ACHN (cell line): ENCODE data around the gene IDH3B.

Experiments
- DNase-seq: peaks from one replicate; pipeline ENCODE4 v3.0.0-alpha.2; 2015
- in situ Hi-C: cut with HindIII; loops from 2 replicates; pipeline ENCODE4 v1.10.0; 2017; ENCODE audit warnings: low sequenced_read_pairs, low pct_ligation_motif_present, low pct_unique_long_range_greater_than_20kb

Gene IDH3B

DNA sequence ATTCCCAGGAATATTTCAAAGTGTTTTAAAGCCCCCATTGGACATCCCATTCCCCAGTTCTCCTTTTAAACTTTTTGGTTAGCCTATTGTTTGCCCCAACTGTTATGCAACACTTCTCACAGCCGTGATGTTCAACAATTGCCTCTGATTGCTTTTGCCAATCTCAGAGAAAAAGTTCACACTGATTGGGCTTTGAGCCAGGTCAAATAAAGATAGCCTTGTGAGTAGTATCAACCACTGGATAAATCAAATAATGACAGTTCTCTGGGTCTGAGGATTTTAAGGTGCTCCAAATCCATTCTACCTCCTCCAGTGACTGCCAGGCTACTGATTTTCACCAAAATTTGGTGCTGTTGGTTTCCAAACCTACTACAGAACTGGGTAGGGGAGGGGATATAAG is 30.6 kb downstream of the IDH3B start:
- DNase-seq = no peak
- in situ Hi-C loops = no loop called here

DNA sequence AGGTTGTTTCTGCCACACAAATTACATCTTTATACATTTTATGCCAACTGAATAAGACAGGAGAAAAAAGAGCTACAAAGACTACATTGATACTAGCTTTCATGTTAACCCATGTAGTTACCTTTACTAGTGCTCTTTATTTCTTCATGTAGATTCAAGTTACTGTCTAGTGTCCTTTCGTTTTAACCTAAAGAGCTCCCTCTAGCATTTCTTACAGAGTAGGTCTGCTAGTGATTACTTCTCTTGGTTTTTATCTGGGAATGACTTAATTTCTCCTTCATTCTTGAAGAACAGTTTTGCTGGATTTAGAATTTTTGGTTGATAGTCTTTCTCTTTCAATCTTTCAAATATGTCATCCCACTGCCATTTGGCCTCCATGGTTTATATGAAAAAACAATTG is 32.8 kb downstream of the IDH3B start:
- DNase-seq = peak; percentile 43
- in situ Hi-C loops = no loop called here

GRCh38 chr20:2626853-2627541 is 37.0 kb downstream of the IDH3B start:
- in situ Hi-C loops = no loop called here
- DNase-seq = peak; percentile 97

DNA sequence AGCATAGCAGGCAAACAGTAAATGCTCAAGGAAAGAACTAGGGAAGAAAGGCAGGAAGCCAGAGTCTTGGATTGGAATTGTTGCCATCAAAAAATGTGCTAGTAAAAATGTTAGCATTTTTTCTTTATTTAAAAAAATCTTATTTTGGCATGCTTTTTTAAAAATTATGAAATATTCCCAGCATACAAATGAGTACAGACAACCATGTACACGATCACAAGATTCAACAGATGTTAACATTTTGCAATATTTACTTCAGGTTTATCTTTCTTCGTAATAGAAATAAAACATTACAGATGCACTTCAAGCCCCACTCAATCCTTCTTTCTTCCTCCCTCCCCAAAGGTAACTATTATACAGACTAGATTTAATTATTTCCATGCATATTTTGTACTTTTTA is 39.0 kb downstream of the IDH3B start:
- in situ Hi-C loops = no loop called here
- no peak for DNase-seq

DNA sequence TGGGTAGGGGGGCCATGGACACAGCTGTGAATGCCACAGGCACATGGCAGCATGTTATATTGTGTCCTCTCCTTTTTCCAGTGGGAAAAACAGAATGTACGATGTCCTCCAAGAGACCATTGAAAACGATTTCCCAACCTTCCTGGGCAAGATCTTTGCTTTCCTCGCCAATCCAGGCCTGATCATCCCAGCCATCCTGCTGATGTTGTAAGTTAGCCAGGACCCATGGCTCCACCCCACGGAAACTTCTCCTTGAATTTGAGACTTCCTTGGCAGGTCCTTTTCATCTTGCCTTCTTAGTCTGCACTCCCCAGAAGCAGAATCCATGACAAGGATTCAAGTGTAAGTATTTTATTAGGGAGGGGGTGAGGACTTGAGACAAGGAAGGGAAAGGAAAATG is 39.8 kb downstream of the IDH3B start:
- in situ Hi-C loops = no loop called here
- no peak for DNase-seq

GRCh38 chr20:2619961-2620595 is 43.9 kb downstream of the IDH3B start:
- DNase-seq = peak; percentile 64
- in situ Hi-C loops = no loop called here

DNA sequence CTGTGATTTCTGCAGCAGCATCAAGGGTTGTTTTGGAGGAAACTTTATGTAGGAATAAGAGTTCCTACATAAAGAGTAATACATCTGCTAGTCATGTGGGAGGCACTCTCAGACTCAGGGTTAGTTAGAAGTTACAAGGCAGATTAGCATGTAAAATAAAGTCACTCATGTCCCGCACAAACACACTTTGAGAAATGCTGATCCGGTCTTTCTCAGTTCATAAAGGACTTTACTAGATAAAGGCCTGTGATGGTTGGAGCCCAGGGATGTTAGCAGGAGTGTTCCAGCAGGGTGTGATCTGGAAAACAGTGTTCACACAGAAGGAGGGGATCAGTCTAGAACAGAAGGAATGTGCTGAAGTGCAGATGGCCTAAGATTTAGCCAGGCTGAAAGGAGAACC is 44.7 kb downstream of the IDH3B start:
- DNase-seq = no peak
- in situ Hi-C loops = no loop called here

DNA sequence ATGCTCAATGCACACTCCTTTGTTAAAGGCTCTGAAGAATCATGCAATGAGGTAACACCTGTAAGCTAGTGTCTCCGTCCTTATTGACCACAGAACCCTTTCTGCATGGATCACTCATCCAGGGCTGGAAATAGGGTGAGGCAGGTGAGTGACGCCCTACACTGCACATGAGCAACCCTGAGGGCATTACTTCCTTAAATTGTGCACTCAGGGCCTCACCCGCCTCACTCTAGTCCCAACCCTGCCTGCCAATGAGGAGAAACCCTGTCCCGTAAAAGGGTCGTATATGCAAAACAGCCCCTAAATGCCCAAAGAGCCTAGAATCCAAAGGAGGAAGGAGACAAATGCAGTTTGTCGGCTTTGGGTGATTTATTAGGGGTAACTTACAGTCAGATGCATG is 45.2 kb downstream of the IDH3B start:
- in situ Hi-C loops = no loop called here
- no peak for DNase-seq

GRCh38 chr20:2617099-2617714 is 46.8 kb downstream of the IDH3B start:
- in situ Hi-C loops = no loop called here
- no peak for DNase-seq

- in situ Hi-C loops = no loop called here
- no peak for DNase-seq
Measured at GRCh38 chr20:2616634-2617033, 47.4 kb downstream of the IDH3B start.

GRCh38 chr20:2612073-2612472 is 51.9 kb downstream of the IDH3B start:
- DNase-seq = no peak
- in situ Hi-C loops = no loop called here

DNA sequence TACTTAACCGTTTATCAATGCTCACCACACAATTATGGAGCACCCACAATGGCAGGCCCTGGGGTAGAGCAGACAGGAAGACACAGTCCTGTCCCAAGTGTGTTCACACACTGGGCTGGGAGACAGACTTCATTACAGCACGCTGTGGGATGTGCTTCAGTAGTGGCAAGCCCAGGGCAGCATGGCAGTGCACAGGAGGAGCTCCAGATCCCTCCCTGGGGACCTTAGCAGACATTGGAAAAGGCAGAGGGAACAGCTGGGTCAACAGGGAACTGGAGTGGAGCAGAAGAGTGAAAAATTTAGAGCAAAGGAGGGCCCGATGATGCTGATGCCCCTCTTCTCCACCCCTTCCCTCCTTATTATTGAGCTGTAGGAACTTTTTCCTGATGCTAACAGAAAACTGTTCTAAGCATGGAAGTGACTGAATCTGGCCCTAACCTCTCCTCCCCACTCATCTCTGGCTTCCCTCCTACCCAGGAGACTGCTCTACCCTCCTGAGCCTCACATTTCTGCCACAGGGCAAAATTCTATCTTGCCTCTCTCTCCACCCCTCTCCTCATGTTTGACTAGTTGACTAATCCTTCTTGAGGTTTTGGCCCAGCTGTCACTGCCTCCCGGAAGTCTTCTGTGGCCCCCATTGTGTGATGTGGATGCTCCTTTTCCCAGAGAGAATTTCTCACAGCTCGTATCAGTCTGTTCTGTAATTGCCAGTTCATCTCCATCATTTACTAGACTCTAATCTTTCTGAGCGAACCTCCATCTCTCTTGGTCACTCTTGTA is 52.9 kb downstream of the IDH3B start:
- in situ Hi-C loops = no loop called here
- no peak for DNase-seq

GRCh38 chr20:2610326-2610725 is 53.7 kb downstream of the IDH3B start:
- in situ Hi-C loops = no loop called here
- DNase-seq = no peak
